Osteoblast (primary cell): ENCODE results near the gene THOP1. TPM values are rescaled to one million over a fixed set of nuclear protein-coding genes. Genes with fewer than 3 reads are reported as not detected.
A peak's percentile ranks its signal among the peaks of the same experiment; 100 is the strongest.

Experiments used
- DNase-seq: peaks from one replicate; pipeline ENCODE4 v3.0.0; 2011; ENCODE audit warnings: low spot score, mixed read lengths; ENCODE audit not compliant: insufficient read length; ENCODE audit errors: missing footprints
- H2AFZ ChIP-seq: 2 replicates; pipeline ENCODE4 v1.6.0; 2011; ENCODE audit warnings: mild to moderate bottlenecking, low read length
- H3K27ac ChIP-seq: 2 replicates; pipeline ENCODE4 v1.5.1; 2011; ENCODE audit warnings: mild to moderate bottlenecking, low read depth, low read length, moderate library complexity
- H3K27me3 ChIP-seq: 2 replicates; pipeline ENCODE4 v1.6.0; 2012; ENCODE audit warnings: mild to moderate bottlenecking, control low read depth, inconsistent platforms, low read length, moderate library complexity; ENCODE audit not compliant: insufficient read depth
- H3K36me3 ChIP-seq: 2 replicates; pipeline ENCODE4 v1.5.1; 2011; ENCODE audit warnings: mild to moderate bottlenecking, low read length, control low read depth, moderate library complexity; ENCODE audit not compliant: insufficient read depth
- H3K4me1 ChIP-seq: 2 replicates; pipeline ENCODE4 v1.5.1; 2011; ENCODE audit warnings: mild to moderate bottlenecking, low read length, control low read depth, moderate library complexity; ENCODE audit not compliant: insufficient read depth
- H3K4me2 ChIP-seq: 2 replicates; pipeline ENCODE4 v1.6.0; 2011; ENCODE audit warnings: mild to moderate bottlenecking, low read length; ENCODE audit not compliant: insufficient read depth
- H3K4me3 ChIP-seq: fragments of 200-600 bp; sonication (generic); 3 replicates; pipeline ENCODE4 v1.5.1; 2012; ENCODE audit warnings: mild to moderate bottlenecking, low read length, inconsistent platforms; ENCODE audit not compliant: insufficient read depth
- H3K79me2 ChIP-seq: 2 replicates; pipeline ENCODE4 v1.6.0; 2012; ENCODE audit warnings: mild to moderate bottlenecking, low read length, control low read depth, inconsistent platforms; ENCODE audit not compliant: insufficient read depth
- H3K9me3 ChIP-seq: 2 replicates; pipeline ENCODE4 v1.5.1; 2011; ENCODE audit warnings: low read depth, low read length, control low read depth
- H4K20me1 ChIP-seq: 2 replicates; pipeline ENCODE4 v1.6.0; 2012; ENCODE audit warnings: mild to moderate bottlenecking, low read length, control low read depth; ENCODE audit not compliant: insufficient read depth
- CTCF ChIP-seq: IDR thresholded peaks from 2 replicates; pipeline ENCODE4 v1.5.1; 2011; ENCODE audit warnings: mild to moderate bottlenecking, low read depth, low read length, moderate library complexity; ENCODE audit errors: extremely low read depth
- total RNA-seq: library from RNA; depleted of rRNA; stranded (reverse); fragments of >200 nt; gene quantifications from 2 replicates; pipeline ENCODE4 v1.2.3, GENCODE V29; 2012

The THOP1 gene
- total RNA-seq, 1 donor: 45.6 TPM

GRCh38 chr19:2793126-2793525 lies 7.8 kb downstream of the THOP1 start:
- H4K20me1 ChIP-seq: no peaks in the 10 kb centered on the region
- H3K27ac ChIP-seq: no peak overlapping the region
- TF ChIP-seq CTCF: no peak
- no peak overlapping the region for H2AFZ ChIP-seq
- no peak for DNase-seq
- H3K4me2 ChIP-seq: no peak overlapping the region
- no peaks in the 10 kb centered on the region for H3K27me3 ChIP-seq
- peaks cover 22% of the 10 kb centered on the region for H3K36me3 ChIP-seq
- no peaks in the 10 kb centered on the region for H3K9me3 ChIP-seq
- peaks cover 18% of the 10 kb centered on the region for H3K79me2 ChIP-seq
- no peaks in the 10 kb centered on the region for H3K4me1 ChIP-seq
- H3K4me3 ChIP-seq: no peak overlapping the region

- Histone ChIP-seq H4K20me1 (peaks cover 2% of the 10 kb centered on the region), H3K9me3 (no peaks in the 10 kb centered on the region), H3K4me2 (no peak overlapping the region), H3K27ac (no peak overlapping the region), H3K36me3 (peaks cover 25% of the 10 kb centered on the region), H3K27me3 (no peaks in the 10 kb centered on the region), H3K4me3 (no peak overlapping the region), H3K79me2 (peaks cover 13% of the 10 kb centered on the region), H2AFZ (no peak overlapping the region), H3K4me1 (no peaks in the 10 kb centered on the region)
- no peak for DNase-seq
- TF ChIP-seq CTCF: no peak
These were observed 8.3 kb downstream of the THOP1 start for GRCh38 chr19:2793577-2793976.

GRCh38 chr19:2795827-2796658 lies 10.7 kb downstream of the THOP1 start:
- Histone ChIP-seq H3K4me1 (no peaks in the 10 kb centered on the region), H4K20me1 (peaks cover 4% of the 10 kb centered on the region), H3K27me3 (no peaks in the 10 kb centered on the region), H3K27ac (no peak overlapping the region), H3K36me3 (peaks cover 30% of the 10 kb centered on the region), H3K4me2 (no peak overlapping the region), H3K9me3 (no peaks in the 10 kb centered on the region), H2AFZ (no peak overlapping the region), H3K4me3 (no peak overlapping the region), H3K79me2 (no peaks in the 10 kb centered on the region)
- DNase-seq: peak; percentile 78
- TF ChIP-seq CTCF: no peak

GRCh38 chr19:2796659-2797266 lies 11.5 kb downstream of the THOP1 start:
- H4K20me1 ChIP-seq: peaks cover 4% of the 10 kb centered on the region

More at GRCh38 chr19:2796659-2797266, 11.5 kb downstream of the THOP1 start:
- no peak overlapping the region for H2AFZ ChIP-seq
- H3K4me2 ChIP-seq: no peak overlapping the region
- peaks cover 30% of the 10 kb centered on the region for H3K36me3 ChIP-seq
- H3K79me2 ChIP-seq: no peaks in the 10 kb centered on the region
- no peaks in the 10 kb centered on the region for H3K9me3 ChIP-seq
- no peak overlapping the region for H3K27ac ChIP-seq
- H3K4me3 ChIP-seq: no peak overlapping the region
- H3K27me3 ChIP-seq: no peaks in the 10 kb centered on the region
- TF ChIP-seq CTCF: no peak
- DNase-seq: peak; percentile 75
- H3K4me1 ChIP-seq: no peaks in the 10 kb centered on the region
